GM21447 (cell line): ENCODE results near the gene SPATA31D4.
A peak's percentile ranks its signal among the peaks of the same experiment; 100 is the strongest.
"Not testable (repeated sequence)": the region's sequence is repeated elsewhere in the genome, so short reads cannot be mapped to it uniquely, and the experiment has no call there.

ENCODE experiments used
- ATAC-seq: cut with Tn5 transposase; IDR thresholded peaks from one replicate; pipeline ENCODE4 v1.9.1; 2021; ENCODE audit not compliant: unreplicated experiment

Gene SPATA31D4

GRCh38 chr9:81928305-81928704 is at the start of gene SPATA31D4:
SPATA31D4 (plus strand) TSS chr9:81928428; CDS start chr9:81928514, 86 bp downstream.
- not testable (repeated sequence) for ATAC-seq

DNA sequence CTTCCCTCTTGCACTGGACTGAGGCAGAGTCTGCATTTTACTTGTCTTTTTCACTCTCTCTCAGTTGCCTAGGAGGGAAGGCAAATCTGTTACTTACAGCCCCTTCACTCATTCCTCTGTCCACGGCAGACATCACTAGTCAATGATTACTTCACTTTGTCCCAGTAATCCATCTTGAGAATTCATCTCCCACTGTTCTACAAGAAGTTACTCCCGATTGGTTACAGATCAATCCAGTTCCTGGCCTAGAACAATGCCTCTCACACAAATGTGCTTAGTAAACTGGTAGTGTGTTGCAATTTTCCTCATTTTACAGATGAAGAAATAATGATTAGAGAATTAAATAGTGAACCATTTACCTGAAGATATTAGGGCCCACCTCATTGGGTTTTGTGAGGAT is 49.7 kb upstream of the SPATA31D4 start:
- no peak for ATAC-seq

- no peak for ATAC-seq
Observed at GRCh38 chr9:81879501-81879916, 48.7 kb upstream of the SPATA31D4 start.

DNA sequence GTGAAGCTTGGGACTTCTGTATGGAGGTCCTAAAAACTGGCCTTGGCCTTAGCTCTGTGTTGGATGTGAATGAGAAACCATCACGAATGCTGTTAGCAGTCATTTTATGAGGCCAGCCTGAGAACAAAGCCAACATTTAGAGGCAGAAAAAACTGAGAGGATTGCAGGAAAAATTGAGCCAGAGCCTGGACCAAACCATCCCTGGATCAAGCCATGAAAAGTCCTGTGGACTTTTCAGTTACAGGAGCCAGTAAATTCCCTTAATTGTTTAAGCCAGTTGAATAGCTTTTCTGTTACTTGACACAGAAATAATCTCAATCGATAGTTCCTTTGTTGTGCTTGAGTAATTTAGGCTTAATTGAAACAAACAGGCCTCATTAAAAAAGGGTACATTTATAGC is 42.6 kb upstream of the SPATA31D4 start:
- ATAC-seq: no peak

DNA sequence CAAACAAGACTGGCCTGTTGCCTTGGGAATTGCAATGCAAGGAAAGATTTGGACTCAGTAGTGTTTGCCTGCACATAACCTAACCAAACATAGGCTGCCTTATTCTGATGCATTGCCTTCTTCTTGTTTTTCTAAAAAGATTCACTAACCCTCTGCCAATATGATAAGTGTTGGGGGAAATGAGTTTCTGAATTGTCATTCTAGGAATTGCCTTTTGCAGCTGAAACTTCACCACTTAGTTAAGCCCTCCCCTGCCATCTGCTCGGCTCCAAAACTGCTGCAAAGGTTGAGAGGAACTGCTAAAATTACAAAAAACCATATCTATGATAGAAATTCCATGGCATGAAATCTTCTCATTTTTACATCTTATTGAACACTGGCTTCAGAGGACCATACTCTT is 41.6 kb upstream of the SPATA31D4 start:
- ATAC-seq: no peak

DNA sequence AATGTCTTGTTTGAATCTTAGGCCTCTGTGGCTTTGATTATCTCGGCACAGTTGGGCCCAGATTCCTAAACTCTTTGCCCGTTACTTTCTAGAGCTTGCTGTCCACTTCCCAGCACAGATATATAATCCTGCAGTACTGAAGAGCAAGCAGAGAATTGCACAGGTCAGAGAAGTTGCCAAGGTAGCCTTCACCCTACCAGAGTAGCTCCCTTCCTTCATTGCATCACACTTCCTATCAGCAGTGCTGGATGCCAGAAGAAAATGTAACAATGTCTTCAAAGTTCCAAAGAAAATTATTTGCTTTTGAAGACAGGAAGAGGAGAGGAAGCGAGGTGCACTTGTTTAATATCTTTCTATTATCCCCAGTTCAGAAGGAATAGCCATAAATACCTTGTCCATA is 38.1 kb upstream of the SPATA31D4 start:
- no peak for ATAC-seq

DNA sequence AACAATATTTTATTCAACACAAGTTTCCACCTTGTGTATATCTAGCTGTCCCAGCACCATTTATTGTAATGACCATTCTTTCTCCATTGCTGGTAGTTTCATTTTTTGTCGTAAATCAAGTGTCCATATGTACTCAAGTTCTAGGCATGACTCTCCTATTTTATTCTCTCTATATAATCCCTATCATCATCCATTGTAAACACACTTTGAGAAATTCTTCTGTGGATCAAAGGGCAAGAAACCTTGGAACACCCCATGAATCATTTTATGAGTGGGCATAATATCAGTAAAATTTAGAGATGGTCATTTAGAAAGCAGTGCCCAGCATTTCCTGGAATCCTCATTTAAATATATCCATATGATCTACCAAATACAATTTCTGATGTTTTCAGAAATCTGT is 35.8 kb upstream of the SPATA31D4 start:
- ATAC-seq: no peak

DNA sequence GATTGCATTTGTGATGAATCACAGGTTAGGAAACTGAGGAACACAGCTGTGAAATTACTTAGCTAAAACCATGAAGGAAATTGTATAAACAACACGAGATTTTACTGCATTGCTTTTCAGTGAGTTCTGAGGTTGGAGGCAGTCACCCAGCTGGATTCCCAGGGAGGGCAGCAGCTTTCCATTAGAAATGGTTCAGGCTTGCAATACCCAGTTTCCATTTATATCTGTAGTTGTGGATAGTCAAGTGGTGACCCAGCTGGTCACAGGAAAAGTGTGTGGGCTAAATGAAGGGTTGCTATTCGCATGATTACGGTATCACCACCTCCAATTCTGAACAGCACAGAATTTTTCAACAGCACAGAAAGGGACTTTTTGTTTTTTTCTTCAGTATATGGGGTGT is 34.3 kb upstream of the SPATA31D4 start:
- ATAC-seq: no peak

- no peak for ATAC-seq
Observed at GRCh38 chr9:81894891-81895290, 33.3 kb upstream of the SPATA31D4 start.

GRCh38 chr9:81896070-81896469 is 32.2 kb upstream of the SPATA31D4 start:
- no peak for ATAC-seq

- ATAC-seq: no peak
Observed at GRCh38 chr9:81898851-81899250, 29.4 kb upstream of the SPATA31D4 start.

GRCh38 chr9:81902196-81902595 is 26.0 kb upstream of the SPATA31D4 start:
- ATAC-seq: no peak

DNA sequence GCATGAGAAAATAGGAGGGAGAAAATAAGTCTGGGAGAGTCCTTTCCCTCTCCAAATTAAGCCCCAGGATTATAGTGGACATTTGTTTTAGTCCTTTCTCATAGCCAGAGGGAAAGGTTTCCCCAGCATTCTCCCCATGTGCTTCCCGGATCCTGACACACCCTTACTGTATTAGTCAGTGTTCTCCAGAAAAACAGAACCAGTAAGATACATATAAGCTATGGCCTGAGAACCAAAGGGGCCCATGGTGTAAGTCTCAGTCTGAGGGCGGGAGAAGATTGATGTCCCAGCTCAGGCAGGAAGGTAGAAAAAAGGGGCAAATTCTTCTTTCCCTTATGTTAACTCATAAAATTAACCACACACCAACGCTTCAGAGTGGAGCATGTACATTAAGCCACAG is 25.6 kb upstream of the SPATA31D4 start:
- no peak for ATAC-seq

GRCh38 chr9:81906671-81907070 is 21.6 kb upstream of the SPATA31D4 start:
- ATAC-seq: no peak

- ATAC-seq: no peak
Observed at GRCh38 chr9:81912135-81912534, 16.1 kb upstream of the SPATA31D4 start.

- no peak for ATAC-seq
Observed at GRCh38 chr9:81915801-81916505, 12.3 kb upstream of the SPATA31D4 start.

DNA sequence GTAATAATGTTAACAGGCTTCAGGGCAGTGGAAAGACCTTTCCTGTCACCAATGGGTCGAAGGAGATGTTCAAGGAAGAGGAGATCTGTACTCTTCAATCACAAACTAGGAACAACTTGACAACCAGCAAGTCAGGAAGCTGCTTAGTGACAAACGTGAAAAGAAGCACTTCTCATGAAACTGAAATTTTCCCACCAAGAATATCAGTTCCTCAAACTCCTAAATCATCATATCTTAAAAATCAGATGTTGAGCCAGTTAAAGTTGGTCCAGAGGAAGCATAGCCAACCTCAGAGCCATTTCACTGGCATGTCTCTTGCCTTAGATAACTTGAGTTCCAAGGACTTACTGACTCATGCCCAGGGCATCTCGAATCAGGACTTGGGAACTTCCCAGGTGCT is 9.7 kb upstream of the SPATA31D4 start:
- not testable (repeated sequence) for ATAC-seq

DNA sequence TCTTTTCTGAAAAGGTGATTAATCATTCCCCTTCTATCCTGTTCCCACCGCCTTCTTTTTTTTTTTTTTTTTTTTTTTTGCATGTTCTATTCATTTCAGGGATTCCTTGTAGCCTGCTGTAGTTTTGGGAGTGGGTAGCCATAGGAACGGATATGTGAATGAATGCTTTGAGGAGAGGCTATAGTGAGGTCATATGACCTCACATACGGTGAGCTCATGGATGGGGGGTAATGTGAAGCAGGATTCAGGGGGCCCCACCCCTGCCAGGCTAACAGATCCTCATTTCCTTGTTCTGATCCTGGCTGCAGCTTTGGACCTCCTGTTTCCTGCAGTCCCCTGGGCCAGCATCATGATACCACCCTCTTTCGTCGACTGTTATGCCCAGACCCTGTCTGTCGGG is 1.9 kb downstream of the SPATA31D4 start:
- ATAC-seq: not testable (repeated sequence)

DNA sequence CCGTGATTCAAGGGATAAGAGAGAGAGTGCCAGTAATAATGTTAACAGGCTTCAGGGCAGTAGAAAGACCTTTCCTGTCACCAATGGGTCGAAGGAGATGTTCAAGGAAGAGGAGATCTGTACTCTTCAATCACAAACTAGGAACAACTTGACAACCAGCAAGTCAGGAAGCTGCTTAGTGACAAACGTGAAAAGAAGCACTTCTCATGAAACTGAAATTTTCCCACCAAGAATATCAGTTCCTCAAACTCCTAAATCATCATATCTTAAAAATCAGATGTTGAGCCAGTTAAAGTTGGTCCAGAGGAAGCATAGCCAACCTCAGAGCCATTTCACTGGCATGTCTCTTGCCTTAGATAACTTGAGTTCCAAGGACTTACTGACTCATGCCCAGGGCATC is 5.3 kb downstream of the SPATA31D4 start:
- not testable (repeated sequence) for ATAC-seq

DNA sequence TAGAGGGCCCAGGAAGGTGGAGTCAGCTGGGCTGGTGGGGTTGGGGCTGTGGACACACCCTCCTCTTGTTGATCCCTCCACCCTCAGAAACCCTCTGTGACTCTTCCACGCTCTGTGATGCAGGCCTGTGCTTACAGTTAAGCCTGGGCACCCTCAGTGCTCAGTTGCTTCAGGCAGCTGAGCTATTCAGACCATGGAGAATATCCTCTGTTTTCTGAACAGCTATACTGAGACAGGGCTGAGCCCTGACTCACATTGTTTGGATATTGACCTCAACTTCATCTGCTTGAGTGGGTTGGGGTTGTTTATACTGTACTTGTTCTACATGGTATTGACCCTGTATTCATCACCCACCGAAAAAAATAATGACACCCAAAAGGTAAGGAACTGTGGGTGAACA is 15.2 kb downstream of the SPATA31D4 start, which contains the start of gene SPATA31D3:
TSS of gene SPATA31D3 (plus strand) at position 108 of the 400 bp plus-strand sequence. CDS start at position 194, 86 bp downstream.
- not testable (repeated sequence) for ATAC-seq

- peak; percentile 53 for ATAC-seq
Observed at GRCh38 chr9:81948650-81949049, 20.4 kb downstream of the SPATA31D4 start.

GRCh38 chr9:81953096-81953495 is 24.9 kb downstream of the SPATA31D4 start:
- ATAC-seq: no peak

DNA sequence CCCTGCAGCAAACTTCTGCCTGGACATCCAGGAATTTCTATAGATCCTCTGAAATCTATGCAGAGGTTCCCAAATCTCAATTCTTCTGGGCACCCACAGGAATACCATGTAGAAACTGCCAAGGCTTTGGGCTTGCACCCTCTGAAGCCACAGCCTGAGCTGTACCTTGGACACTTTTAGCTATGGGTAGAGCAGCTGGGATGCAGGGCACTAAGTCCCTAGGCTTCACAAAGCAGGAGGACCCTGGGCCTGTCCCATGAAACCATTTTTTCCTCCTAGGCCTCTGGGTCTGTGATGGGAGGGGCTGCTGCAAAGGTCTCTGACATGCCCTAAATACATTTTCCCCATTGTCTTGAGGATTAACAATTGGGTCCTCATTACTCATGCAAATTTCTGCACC is 27.4 kb downstream of the SPATA31D4 start:
- no peak for ATAC-seq
